Measurements from ENCODE around the gene TMEM184B. TPM values are rescaled to one million over a fixed set of nuclear protein-coding genes. Genes with fewer than 3 reads are reported as not detected.
A peak's percentile ranks its signal among the peaks of the same experiment; 100 is the strongest.

The TMEM184B gene
- total and polyA plus RNA-seq, 10 of the 15 experiments (the other 5 are each of a cell fraction or from before 2014, with no cell fraction given), result 0.56 to 22.4 (median 7.9) TPM

DNA sequence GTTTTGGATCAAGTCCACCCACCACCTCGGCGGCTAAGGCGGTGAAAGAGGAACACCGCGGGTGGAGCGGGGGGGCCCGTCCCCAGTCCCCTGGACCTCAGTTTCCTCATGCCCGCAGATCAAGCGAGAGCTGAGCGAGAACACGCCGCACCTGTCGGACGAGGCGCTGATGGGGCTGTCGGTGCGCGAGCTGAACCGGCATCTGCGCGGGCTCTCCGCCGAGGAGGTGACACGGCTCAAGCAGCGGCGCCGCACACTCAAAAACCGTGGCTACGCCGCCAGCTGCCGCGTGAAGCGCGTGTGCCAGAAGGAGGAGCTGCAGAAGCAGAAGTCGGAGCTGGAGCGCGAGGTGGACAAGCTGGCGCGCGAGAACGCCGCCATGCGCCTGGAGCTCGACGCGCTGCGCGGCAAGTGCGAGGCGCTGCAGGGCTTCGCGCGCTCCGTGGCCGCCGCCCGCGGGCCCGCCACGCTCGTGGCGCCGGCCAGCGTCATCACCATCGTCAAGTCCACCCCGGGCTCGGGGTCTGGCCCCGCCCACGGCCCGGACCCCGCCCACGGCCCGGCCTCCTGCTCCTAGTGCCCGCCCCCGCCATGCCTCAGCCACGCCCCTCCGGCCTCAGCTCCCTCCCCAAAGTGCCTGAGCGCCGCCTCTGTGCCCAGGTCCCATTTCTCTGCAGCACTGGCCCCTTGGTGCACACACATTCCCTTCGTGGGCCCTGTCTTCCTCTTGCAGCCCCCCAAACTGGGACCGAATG is 58.3 kb downstream of the TMEM184B start (continued):
- TF ChIP-seq, protein P1, sequence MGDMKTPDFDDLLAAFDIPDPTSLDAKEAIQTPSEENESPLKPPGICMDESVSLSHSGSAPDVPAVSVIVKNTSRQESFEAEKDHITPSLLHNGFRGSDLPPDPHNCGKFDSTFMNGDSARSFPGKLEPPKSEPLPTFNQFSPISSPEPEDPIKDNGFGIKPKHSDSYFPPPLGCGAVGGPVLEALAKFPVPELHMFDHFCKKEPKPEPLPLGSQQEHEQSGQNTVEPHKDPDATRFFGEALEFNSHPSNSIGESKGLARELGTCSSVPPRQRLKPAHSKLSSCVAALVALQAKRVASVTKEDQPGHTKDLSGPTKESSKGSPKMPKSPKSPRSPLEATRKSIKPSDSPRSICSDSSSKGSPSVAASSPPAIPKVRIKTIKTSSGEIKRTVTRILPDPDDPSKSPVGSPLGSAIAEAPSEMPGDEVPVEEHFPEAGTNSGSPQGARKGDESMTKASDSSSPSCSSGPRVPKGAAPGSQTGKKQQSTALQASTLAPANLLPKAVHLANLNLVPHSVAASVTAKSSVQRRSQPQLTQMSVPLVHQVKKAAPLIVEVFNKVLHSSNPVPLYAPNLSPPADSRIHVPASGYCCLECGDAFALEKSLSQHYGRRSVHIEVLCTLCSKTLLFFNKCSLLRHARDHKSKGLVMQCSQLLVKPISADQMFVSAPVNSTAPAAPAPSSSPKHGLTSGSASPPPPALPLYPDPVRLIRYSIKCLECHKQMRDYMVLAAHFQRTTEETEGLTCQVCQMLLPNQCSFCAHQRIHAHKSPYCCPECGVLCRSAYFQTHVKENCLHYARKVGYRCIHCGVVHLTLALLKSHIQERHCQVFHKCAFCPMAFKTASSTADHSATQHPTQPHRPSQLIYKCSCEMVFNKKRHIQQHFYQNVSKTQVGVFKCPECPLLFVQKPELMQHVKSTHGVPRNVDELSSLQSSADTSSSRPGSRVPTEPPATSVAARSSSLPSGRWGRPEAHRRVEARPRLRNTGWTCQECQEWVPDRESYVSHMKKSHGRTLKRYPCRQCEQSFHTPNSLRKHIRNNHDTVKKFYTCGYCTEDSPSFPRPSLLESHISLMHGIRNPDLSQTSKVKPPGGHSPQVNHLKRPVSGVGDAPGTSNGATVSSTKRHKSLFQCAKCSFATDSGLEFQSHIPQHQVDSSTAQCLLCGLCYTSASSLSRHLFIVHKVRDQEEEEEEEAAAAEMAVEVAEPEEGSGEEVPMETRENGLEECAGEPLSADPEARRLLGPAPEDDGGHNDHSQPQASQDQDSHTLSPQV (IDR thresholded peaks at IDR 0.05), result peak; percentile 75; the same call in 1 of the 2 replicates
- TF ChIP-seq KLF5 (IDR thresholded peaks at IDR 0.05; ENCODE audit: partially characterized antibody) (peak; percentile 54), ZNF622 (IDR thresholded peaks at IDR 0.05) (no peak), RFX5 (IDR thresholded peaks at IDR 0.05; ENCODE audit: low read depth, low read length) (no peak), BMI1 (IDR thresholded peaks at IDR 0.05; ENCODE audit: borderline replicate concordance) (no peak), ZNF207 (IDR thresholded peaks at IDR 0.05; ENCODE audit: borderline replicate concordance) (no peak)
- TF ChIP-seq, protein P2, sequence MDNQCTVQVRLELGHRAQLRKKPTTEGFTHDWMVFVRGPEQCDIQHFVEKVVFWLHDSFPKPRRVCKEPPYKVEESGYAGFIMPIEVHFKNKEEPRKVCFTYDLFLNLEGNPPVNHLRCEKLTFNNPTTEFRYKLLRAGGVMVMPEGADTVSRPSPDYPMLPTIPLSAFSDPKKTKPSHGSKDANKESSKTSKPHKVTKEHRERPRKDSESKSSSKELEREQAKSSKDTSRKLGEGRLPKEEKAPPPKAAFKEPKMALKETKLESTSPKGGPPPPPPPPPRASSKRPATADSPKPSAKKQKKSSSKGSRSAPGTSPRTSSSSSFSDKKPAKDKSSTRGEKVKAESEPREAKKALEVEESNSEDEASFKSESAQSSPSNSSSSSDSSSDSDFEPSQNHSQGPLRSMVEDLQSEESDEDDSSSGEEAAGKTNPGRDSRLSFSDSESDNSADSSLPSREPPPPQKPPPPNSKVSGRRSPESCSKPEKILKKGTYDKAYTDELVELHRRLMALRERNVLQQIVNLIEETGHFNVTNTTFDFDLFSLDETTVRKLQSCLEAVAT (IDR thresholded peaks at IDR 0.05), result no peak

Measured in GM12878 (cell line).